Endothelial cell of umbilical vein (primary cell): ENCODE data around the gene FAM241B. TPM values are rescaled to one million over a fixed set of nuclear protein-coding genes. Genes with fewer than 3 reads are reported as not detected.

Source experiments
- BruUV-seq: library from RNA; stranded (reverse); fragments of 400-500 nt; replicated peaks from 2 replicates; lab custom pipeline; 2021; lab: Mats Ljungman, UMichigan
- CTCF ChIA-PET: fragments of 300-600, 350-600 bp; sonication (Branson Sonifier 250); formaldehyde crosslinking; loops from one replicate; lab custom pipeline; 2021; ENCODE audit warnings: antibody characterized with exemption, inconsistent platforms; lab: Charles Lee
- POLR2A ChIA-PET: fragments of 300-600, 350-600 bp; sonication (Branson Sonifier 250); formaldehyde crosslinking; loops from one replicate; lab custom pipeline; 2021; ENCODE audit warnings: antibody characterized with exemption, inconsistent platforms; lab: Charles Lee
- DNase-seq: peaks from one replicate; pipeline ENCODE4 v3.0.0-alpha.2; 2011; ENCODE audit warnings: low read depth, low spot score
- FAIRE-seq: peaks from 2 replicates; lab custom pipeline; 2011; peaks lifted over from hg19 to GRCh38; lab: Jason Lieb, UNC
- H2AFZ ChIP-seq: 2 replicates; pipeline ENCODE4 v1.6.0; 2012; ENCODE audit warnings: low read depth, low read length, control low read depth, inconsistent platforms
- H3K27ac ChIP-seq: 2 replicates; pipeline ENCODE4 v1.5.1; 2011; ENCODE audit warnings: low read depth, mild to moderate bottlenecking, control low read depth, low read length, moderate library complexity; ENCODE audit not compliant: insufficient read depth
- H3K27me3 ChIP-seq, 2 experiments: 2 replicates each; pipeline versions ENCODE4 v1.6.0 to v1.6.1; 2011; ENCODE audit warnings: low read length in 2 of 2, mixed read lengths in 1 of 2; ENCODE audit not compliant: control insufficient read depth in 2 of 2, insufficient read depth in 2 of 2
- H3K36me3 ChIP-seq, 2 experiments: 2 replicates in 1 of 2; 3 replicates in 1 of 2; pipeline ENCODE4 v1.5.1; 2011; ENCODE audit warnings: low read length in 2 of 2, mild to moderate bottlenecking in 1 of 2, moderate library complexity in 1 of 2; ENCODE audit not compliant: control insufficient read depth in 2 of 2, insufficient read depth in 2 of 2; ENCODE audit errors: extremely low read depth in 1 of 2
- H3K4me1 ChIP-seq: 3 replicates; pipeline ENCODE4 v1.5.1; 2011; ENCODE audit warnings: mild to moderate bottlenecking, low read length; ENCODE audit not compliant: control insufficient read depth, insufficient read depth; ENCODE audit errors: extremely low read depth
- H3K4me2 ChIP-seq: 2 replicates; pipeline ENCODE4 v1.6.1; 2011; ENCODE audit warnings: low read length, control low read depth, mixed read lengths; ENCODE audit not compliant: insufficient read depth
- H3K4me3 ChIP-seq, 3 experiments: fragments of 200-600 bp in 1 of 3; sonication (generic), shearing (Covaris generic) in 1 of 3; replicated peaks in 1 of 3; 2 replicates each; pipeline ENCODE4 v1.5.1; 2011 to 2016; ENCODE audit warnings: control low read depth in 3 of 3, low read length in 3 of 3, mild to moderate bottlenecking in 2 of 3, inconsistent platforms in 1 of 3, low read depth in 1 of 3, moderate library complexity in 1 of 3; ENCODE audit not compliant: insufficient read depth in 1 of 3
- H3K79me2 ChIP-seq: 2 replicates; pipeline ENCODE4 v1.6.0; 2012; ENCODE audit warnings: low read length, inconsistent platforms; ENCODE audit not compliant: control insufficient read depth, insufficient read depth
- H3K9ac ChIP-seq: replicated peaks from 2 replicates; pipeline ENCODE3; 2011; ENCODE audit warnings: low read length, control low read depth; ENCODE audit not compliant: insufficient read depth; ENCODE audit errors: extremely low read depth
- H3K9me1 ChIP-seq: replicated peaks from 3 replicates; pipeline ENCODE4 v1.6.0; 2011; ENCODE audit warnings: mild to moderate bottlenecking, low read length; ENCODE audit not compliant: control insufficient read depth, insufficient read depth; ENCODE audit errors: extremely low read depth
- H3K9me3 ChIP-seq: replicated peaks from 2 replicates; pipeline ENCODE4 v1.5.1; 2012; ENCODE audit warnings: low read length, inconsistent platforms; ENCODE audit not compliant: control insufficient read depth, insufficient read depth
- H4K20me1 ChIP-seq: replicated peaks from 2 replicates; pipeline ENCODE3; 2011; ENCODE audit warnings: mild to moderate bottlenecking, low read length; ENCODE audit not compliant: control insufficient read depth, insufficient read depth; ENCODE audit errors: extremely low read depth
- JUN ChIP-seq: IDR thresholded peaks from 2 replicates; pipeline ENCODE4 v1.6.1; 2011; ENCODE audit warnings: borderline replicate concordance, low read depth; ENCODE audit not compliant: insufficient read length, insufficient read depth
- MAX ChIP-seq: IDR thresholded peaks from 2 replicates; pipeline ENCODE4 v1.6.1; 2011; ENCODE audit not compliant: insufficient read depth, insufficient read length
- MYC ChIP-seq: IDR thresholded peaks from one replicate; pipeline ENCODE4 v1.6.1; 2011; ENCODE audit warnings: mild to moderate bottlenecking, low read depth, low read length
- POLR2A ChIP-seq: IDR thresholded peaks from 2 replicates; pipeline ENCODE4 v1.6.1; 2012; ENCODE audit warnings: low read depth, mild to moderate bottlenecking, control low read depth, low read length
- POLR2AphosphoS5 ChIP-seq: IDR thresholded peaks from 2 replicates; pipeline ENCODE4 v1.6.1; 2012; ENCODE audit warnings: low read depth, mild to moderate bottlenecking, control low read depth, low read length, moderate library complexity; ENCODE audit not compliant: insufficient read depth
- dilution Hi-C: fragments of 300-500 bp; cut with MboI; formaldehyde crosslinking; loops from one replicate; pipeline ENCODE4 v1.15.0; 2019; ENCODE audit warnings: low sequenced_read_pairs; ENCODE audit not compliant: extremely low pct_ligation_motif_present
- intact Hi-C: fragments of 100-400 bp; cut with micrococcal nuclease; formaldehyde crosslinking; loops from one replicate; pipeline ENCODE4 v1.10.0; 2022
- polyA plus RNA-seq, 4 experiments: library from polyadenylated mRNA; depleted of rRNA in 3 of 4; stranded (reverse) in 3 of 4; unstranded in 1 of 4; fragments of >200 nt; gene quantifications; 2 replicates each; pipeline versions ENCODE4 v1.2.1 to v1.2.3, GENCODE V29; 2011 to 2012; ENCODE audit warnings: missing spikeins in 1 of 4
- total RNA-seq: library from RNA; stranded (reverse); gene quantifications from 2 replicates; pipeline ENCODE4 v1.2.3, GENCODE V29; 2021

Gene FAM241B
- total and polyA plus RNA-seq, 2 donors (not counting 3 experiments of a cell fraction or from before 2014, with no cell fraction given): 0.23 TPM; not detected in 1

DNA sequence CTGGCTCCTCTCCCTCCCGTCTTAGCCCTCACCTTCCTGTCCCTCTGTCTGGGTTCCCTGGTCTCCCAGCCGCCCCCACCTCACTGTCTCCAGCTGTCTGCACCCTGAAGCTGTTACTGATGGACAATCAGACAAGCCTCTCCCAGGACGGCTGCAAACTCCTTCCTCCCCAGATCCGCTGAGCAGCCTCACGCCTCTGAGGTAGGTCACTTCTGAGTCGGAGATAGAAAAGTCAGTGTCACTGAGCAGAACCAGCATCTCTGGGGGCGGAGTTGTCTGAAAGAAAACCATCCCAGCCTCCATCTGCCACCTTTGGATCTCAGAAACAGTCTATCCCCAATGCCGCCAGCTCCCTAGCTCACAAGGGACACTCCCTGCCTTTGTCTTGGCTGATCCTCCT, 27.4 kb downstream of the FAM241B start:
- intact Hi-C loops: no loop called here
- dilution Hi-C loops: no loop called here
- no TSS peak for BruUV-seq

DNA sequence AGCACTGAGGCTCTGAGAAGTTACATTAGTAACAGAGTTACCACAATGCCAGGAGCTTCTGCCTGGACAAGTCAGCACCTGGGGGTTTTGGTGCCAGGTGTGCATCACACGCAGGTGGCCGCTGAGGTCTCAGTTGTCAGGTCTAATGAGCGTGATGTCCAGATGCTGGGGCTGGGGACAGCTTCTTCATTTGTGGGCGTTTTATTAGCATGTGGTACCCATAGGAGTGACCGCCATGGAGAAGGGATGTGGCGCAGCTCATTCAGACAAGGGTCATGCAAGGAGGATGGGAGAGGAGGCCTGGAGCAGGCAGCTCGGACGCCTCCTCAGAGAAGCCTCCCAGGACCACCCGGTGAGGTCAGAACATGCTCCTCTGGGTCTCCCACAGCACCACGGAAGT, 27.8 kb downstream of the FAM241B start:
- Histone ChIP-seq H3K9me1 (no peaks in the 10 kb centered on the region), H3K4me3 (no peak overlapping the region), H4K20me1 (no peaks in the 10 kb centered on the region), H3K79me2 (no peaks in the 10 kb centered on the region), H3K9me3 (no peaks in the 10 kb centered on the region), H3K27me3 (peaks cover 11 to 19% of the 10 kb centered on the region in 2 experiments), H3K27ac (no peak overlapping the region), H3K36me3 (no peaks in the 10 kb centered on the region), H3K9ac (no peak overlapping the region), H3K4me1 (no peaks in the 10 kb centered on the region), H2AFZ (no peak overlapping the region), H3K4me2 (no peak overlapping the region)
- POLR2A ChIA-PET: no interaction called here
- no TSS peak for BruUV-seq
- no peak for DNase-seq
- no peak for FAIRE-seq
- intact Hi-C loops: no loop called here
- TF ChIP-seq POLR2AphosphoS5: no peak
- CTCF ChIA-PET: interaction anchor here (1.1 to 1.3 kb wide), 2 partner anchors 13 to 257 kb away, joined by 3 read pairs; no protein-coding TSS in a partner anchor
- dilution Hi-C loops: no loop called here

More for the DNA sequence above, 27.4 kb downstream of the FAM241B start:
- H3K4me1 ChIP-seq: no peaks in the 10 kb centered on the region
- DNase-seq (no peak), FAIRE-seq (no peak)
- H4K20me1 ChIP-seq: no peaks in the 10 kb centered on the region
- H3K9ac ChIP-seq: no peak overlapping the region
- H3K27ac ChIP-seq: no peak overlapping the region
- no peak overlapping the region for H3K4me2 ChIP-seq
- H3K27me3 ChIP-seq: peaks cover 11 to 19% of the 10 kb centered on the region in 2 experiments
- no peak for TF ChIP-seq JUN
- TF ChIP-seq MYC: no peak
- no peak for TF ChIP-seq POLR2A
- TF ChIP-seq MAX: no peak
- H3K36me3 ChIP-seq: no peaks in the 10 kb centered on the region
- ChIA-PET CTCF (interaction anchor here (1.1 to 1.3 kb wide), 3 partner anchors 13 to 257 kb away, joined by 3 read pairs; no protein-coding TSS in a partner anchor), POLR2A (no interaction called here)
- H3K9me3 ChIP-seq: no peaks in the 10 kb centered on the region
- no peaks in the 10 kb centered on the region for H3K79me2 ChIP-seq
- no peak overlapping the region for H2AFZ ChIP-seq
- no peaks in the 10 kb centered on the region for H3K9me1 ChIP-seq
- no peak overlapping the region for H3K4me3 ChIP-seq
